WTC11 (cell line): ENCODE measurements around the gene XCL1. TPM values are rescaled to one million over a fixed set of nuclear protein-coding genes. Genes with fewer than 3 reads are reported as not detected.

Experiments
- ATAC-seq: fragments of 200-7000 bp; cut with Tn5 transposase; 2 replicates; pipeline ENCODE4 v1.10.0; 2021; ENCODE audit warnings: mild to moderate bottlenecking, moderate library complexity
- CTCF ChIA-PET: fragments of 300-600 bp; sonication (Branson Sonifier 250); formaldehyde crosslinking; loops from one replicate; lab custom pipeline; 2021; ENCODE audit warnings: antibody characterized with exemption; lab: Charles Lee
- POLR2A ChIA-PET: fragments of 350-600 bp; sonication (Branson Sonifier 250); formaldehyde crosslinking; loops from one replicate; lab custom pipeline; 2021; ENCODE audit warnings: antibody characterized with exemption; lab: Charles Lee
- DNase-seq: peaks from one replicate; pipeline ENCODE4 v3.0.0; 2021; ENCODE audit warnings: low spot score
- H3K27ac Mint-ChIP-seq: 2 replicates; pipeline ENCODE4 v1.8.0; 2021; ENCODE audit warnings: mixed read lengths
- H3K27me3 Mint-ChIP-seq: 2 replicates; pipeline ENCODE4 v1.8.0; 2021; ENCODE audit warnings: low read depth, mild to moderate bottlenecking, moderate library complexity, mixed read lengths
- H3K36me3 Mint-ChIP-seq: 2 replicates; pipeline ENCODE4 v1.8.0; 2021; ENCODE audit warnings: mixed read lengths
- H3K4me1 Mint-ChIP-seq: 2 replicates; pipeline ENCODE4 v1.8.0; 2022; ENCODE audit warnings: mixed read lengths
- H3K4me3 Mint-ChIP-seq: 2 replicates; pipeline ENCODE4 v1.8.0; 2021; ENCODE audit warnings: mild to moderate bottlenecking, moderate library complexity, mixed read lengths
- H3K9me3 Mint-ChIP-seq: 2 replicates; pipeline ENCODE4 v1.8.0; 2021; ENCODE audit warnings: mixed read lengths
- ARID4B ChIP-seq: sonication (generic); formaldehyde crosslinking; IDR thresholded peaks from 2 replicates; pipeline ENCODE4 v1.8.0; 2023; ENCODE audit warnings: missing genetic modification reagents, mild to moderate bottlenecking, borderline replicate concordance
- ATF3 ChIP-seq: sonication (generic); formaldehyde crosslinking; conservative IDR thresholded peaks from 2 replicates; pipeline ENCODE4 v1.8.1; 2022; ENCODE audit warnings: mild to moderate bottlenecking, missing genetic modification reagents
- ATF6 ChIP-seq: sonication (generic); formaldehyde crosslinking; IDR thresholded peaks from 2 replicates; pipeline ENCODE4 v1.8.1; 2023; ENCODE audit warnings: mild to moderate bottlenecking, missing genetic modification reagents
- CTCF ChIP-seq: fragments of 200-600 bp; IDR thresholded peaks from 2 replicates; pipeline ENCODE4 v1.8.0; 2022; ENCODE audit warnings: antibody characterized with exemption
- ELF4 ChIP-seq: sonication (generic); formaldehyde crosslinking; IDR thresholded peaks from 2 replicates; pipeline ENCODE4 v1.8.1; 2022; ENCODE audit warnings: low read depth, mild to moderate bottlenecking, moderate library complexity, missing genetic modification reagents
- EMX1 ChIP-seq: fragments of 250-450 bp; sonication (Bioruptor Pico); IDR thresholded peaks from 2 replicates; pipeline ENCODE4 v1.8.0; 2021; ENCODE audit warnings: mild to moderate bottlenecking
- ESRRA ChIP-seq: sonication (generic); formaldehyde crosslinking; IDR thresholded peaks from 2 replicates; pipeline ENCODE4 v1.8.1; 2022; ENCODE audit warnings: mild to moderate bottlenecking, missing genetic modification reagents, borderline replicate concordance
- GABPB1 ChIP-seq: sonication (generic); formaldehyde crosslinking; IDR thresholded peaks from 2 replicates; pipeline ENCODE4 v1.8.1; 2023; ENCODE audit warnings: mild to moderate bottlenecking, missing genetic modification reagents
- JUN ChIP-seq: sonication (generic); formaldehyde crosslinking; IDR thresholded peaks from 2 replicates; pipeline ENCODE4 v1.8.0; 2023; ENCODE audit warnings: mild to moderate bottlenecking, missing genetic modification reagents
- NFYB ChIP-seq: sonication (generic); formaldehyde crosslinking; conservative IDR thresholded peaks from 2 replicates; pipeline ENCODE4 v1.8.0; 2022; ENCODE audit warnings: low read depth, missing genetic modification reagents
- NR3C1 ChIP-seq: sonication (generic); formaldehyde crosslinking; conservative IDR thresholded peaks from 2 replicates; pipeline ENCODE4 v1.8.1; 2023; ENCODE audit warnings: low read depth, mild to moderate bottlenecking, missing genetic modification reagents
- PREB ChIP-seq: sonication (generic); formaldehyde crosslinking; IDR thresholded peaks from 2 replicates; pipeline ENCODE4 v1.8.1; 2022; ENCODE audit warnings: mild to moderate bottlenecking, missing genetic modification reagents, moderate library complexity, borderline replicate concordance
- PRRX2 ChIP-seq: fragments of 250-450 bp; sonication (Bioruptor Pico); IDR thresholded peaks from 2 replicates; pipeline ENCODE4 v1.8.0; 2021; ENCODE audit warnings: mild to moderate bottlenecking
- RELA ChIP-seq: sonication (generic); formaldehyde crosslinking; IDR thresholded peaks from 2 replicates; pipeline ENCODE4 v1.8.1; 2022; ENCODE audit warnings: missing genetic modification reagents, mild to moderate bottlenecking, borderline replicate concordance
- RORB ChIP-seq: fragments of 250-450 bp; sonication (Bioruptor Pico); IDR thresholded peaks from 2 replicates; pipeline ENCODE4 v1.9.0; 2021; ENCODE audit warnings: mild to moderate bottlenecking
- SP1 ChIP-seq: sonication (generic); formaldehyde crosslinking; conservative IDR thresholded peaks from 2 replicates; pipeline ENCODE4 v1.8.1; 2022; ENCODE audit warnings: missing genetic modification reagents
- TEAD4 ChIP-seq: sonication (generic); formaldehyde crosslinking; IDR thresholded peaks from 2 replicates; pipeline ENCODE4 v1.8.0; 2022; ENCODE audit warnings: mild to moderate bottlenecking, missing genetic modification reagents
- USF2 ChIP-seq: sonication (generic); formaldehyde crosslinking; IDR thresholded peaks from 2 replicates; pipeline ENCODE4 v1.8.1; 2023; ENCODE audit warnings: mild to moderate bottlenecking, missing genetic modification reagents, moderate library complexity
- ZBTB21 ChIP-seq: sonication (generic); formaldehyde crosslinking; IDR thresholded peaks from 2 replicates; pipeline ENCODE4 v1.8.1; 2023; ENCODE audit warnings: mild to moderate bottlenecking, missing genetic modification reagents, borderline replicate concordance
- ZBTB43 ChIP-seq: sonication (generic); formaldehyde crosslinking; IDR thresholded peaks from 2 replicates; pipeline ENCODE4 v1.8.1; 2023; ENCODE audit warnings: mild to moderate bottlenecking, missing genetic modification reagents
- ZNF138 ChIP-seq: sonication (generic); formaldehyde crosslinking; conservative IDR thresholded peaks from 2 replicates; pipeline ENCODE4 v1.8.1; 2022; ENCODE audit warnings: mild to moderate bottlenecking, moderate library complexity, missing genetic modification reagents
- ZNF219 ChIP-seq: sonication (generic); formaldehyde crosslinking; IDR thresholded peaks from 2 replicates; pipeline ENCODE4 v1.8.0; 2023; ENCODE audit warnings: missing genetic modification reagents, mild to moderate bottlenecking, borderline replicate concordance
- total RNA-seq: library from RNA; stranded (reverse); gene quantifications from 3 replicates; pipeline ENCODE4 v1.2.3, GENCODE V29; 2021

XCL1 gene
- total RNA-seq, 1 experiment from 2014 or later, result 1.1 TPM

GRCh38 chr1:168585937-168586336, 9.5 kb downstream of the XCL1 start (continued):
- TF ChIP-seq NR3C1 (CRISPR knock-in tag) (no peak), ELF4 (CRISPR knock-in tag) (no peak)

GRCh38 chr1:168589167-168589566, 12.8 kb downstream of the XCL1 start:
- POLR2A ChIA-PET, result no interaction called here
- H3K27me3 Mint-ChIP-seq, result no peaks in the 10 kb centered on the region
- DNase-seq, result no peak
- H3K4me3 Mint-ChIP-seq, result no peak overlapping the region
- TF ChIP-seq ARID4B (CRISPR knock-in tag) (no peak), PRRX2 (CRISPR knock-in tag) (no peak), ATF3 (CRISPR knock-in tag) (no peak), USF2 (no peak), RELA (CRISPR knock-in tag) (no peak), NFYB (no peak), PREB (no peak), ZBTB21 (CRISPR knock-in tag) (no peak)
- no peak for ATAC-seq
- no peaks in the 10 kb centered on the region for H3K4me1 Mint-ChIP-seq
- H3K36me3 Mint-ChIP-seq, result no peaks in the 10 kb centered on the region
- H3K27ac Mint-ChIP-seq, result no peak overlapping the region
- H3K9me3 Mint-ChIP-seq, result peaks cover 9% of the 10 kb centered on the region
- CTCF ChIA-PET, result no interaction called here

- no peak overlapping the region for H3K4me3 Mint-ChIP-seq
- CTCF ChIA-PET, result no interaction called here
- H3K27ac Mint-ChIP-seq, result no peak overlapping the region
- no peaks in the 10 kb centered on the region for H3K4me1 Mint-ChIP-seq
- no peaks in the 10 kb centered on the region for H3K36me3 Mint-ChIP-seq
- no peaks in the 10 kb centered on the region for H3K27me3 Mint-ChIP-seq
- peaks cover 12% of the 10 kb centered on the region for H3K9me3 Mint-ChIP-seq
- ATAC-seq (no peak), DNase-seq (no peak)
- POLR2A ChIA-PET, result no interaction called here
- TF ChIP-seq TEAD4 (CRISPR knock-in tag) (no peak), CTCF (no peak), JUN (CRISPR knock-in tag) (no peak), EMX1 (no peak), ZNF219 (no peak), ZBTB43 (CRISPR knock-in tag) (no peak), RORB (CRISPR knock-in tag) (no peak), GABPB1 (CRISPR knock-in tag) (no peak), ESRRA (CRISPR knock-in tag) (no peak), SP1 (no peak), ATF6 (CRISPR knock-in tag) (no peak), ZNF138 (CRISPR knock-in tag) (no peak)
Observed at GRCh38 chr1:168591066-168591465, 14.7 kb downstream of the XCL1 start.
